IMR-90 (cell line): ENCODE results near the gene HS6ST2. TPM values are rescaled to one million over a fixed set of nuclear protein-coding genes. Genes with fewer than 3 reads are reported as not detected.

Experiments
- ATAC-seq: fragments of 200-7000 bp; cut with Tn5 transposase; 2 replicates; pipeline ENCODE4 v1.9.1; 2020; ENCODE audit warnings: low read depth, mild to moderate bottlenecking, moderate library complexity
- BruUV-seq: library from RNA; stranded (reverse); fragments of 400-500 nt; replicated peaks from 2 replicates; lab custom pipeline; 2021; lab: Mats Ljungman, UMichigan
- CTCF ChIA-PET: fragments of 300-600 bp; formaldehyde crosslinking; extraction: SDS; loops from one replicate; lab custom pipeline; 2021; ENCODE audit warnings: antibody characterized with exemption; lab: Yijun Ruan, JAX
- POLR2A ChIA-PET: fragments of 300-600 bp; sonication (Branson Sonifier 250); formaldehyde crosslinking; loops from one replicate; lab custom pipeline; 2022; ENCODE audit warnings: antibody characterized with exemption; ENCODE audit not compliant: unreplicated experiment; lab: Charles Lee
- DNase-seq: peaks from one replicate; pipeline ENCODE4 v3.0.0; 2013
- H2AFZ ChIP-seq: replicated peaks from 2 replicates; pipeline ENCODE3; 2013; ENCODE audit warnings: low read length, mild to moderate bottlenecking; ENCODE audit not compliant: poor library complexity
- H2AK5ac ChIP-seq: 2 replicates; pipeline ENCODE4 v1.6.1; 2013; ENCODE audit warnings: low read depth, low read length, inconsistent platforms
- H2AK9ac ChIP-seq: replicated peaks from 2 replicates; pipeline ENCODE3; 2013; ENCODE audit warnings: mild to moderate bottlenecking, low read depth, low read length, moderate library complexity; ENCODE audit not compliant: poor library complexity
- H2BK120ac ChIP-seq: 2 replicates; pipeline ENCODE4 v1.6.1; 2013; ENCODE audit warnings: low read depth, low read length, inconsistent platforms
- H2BK15ac ChIP-seq: 3 replicates; pipeline ENCODE4 v1.6.1; 2013; ENCODE audit warnings: low read depth, low read length, inconsistent platforms
- H2BK20ac ChIP-seq: 2 replicates; pipeline ENCODE4 v1.6.1; 2013; ENCODE audit warnings: low read depth, mild to moderate bottlenecking, inconsistent platforms, low read length, moderate library complexity
- H2BK5ac ChIP-seq: 2 replicates; pipeline ENCODE4 v1.6.1; 2013; ENCODE audit warnings: mild to moderate bottlenecking, low read depth, low read length, inconsistent platforms; ENCODE audit not compliant: poor library complexity, severe bottlenecking
- H3K14ac ChIP-seq: replicated peaks from 2 replicates; pipeline ENCODE4 v1.6.1; 2013; ENCODE audit warnings: low read depth, low read length, inconsistent platforms
- H3K18ac ChIP-seq: 2 replicates; pipeline ENCODE4 v1.6.1; 2013; ENCODE audit warnings: low read depth, low read length, control low read depth
- H3K23ac ChIP-seq: 2 replicates; pipeline ENCODE4 v1.6.1; 2013; ENCODE audit warnings: low read depth, low read length, inconsistent platforms
- H3K27ac ChIP-seq: 2 replicates; pipeline ENCODE4 v1.5.1; 2013; ENCODE audit warnings: mild to moderate bottlenecking, control low read depth, low read length; ENCODE audit not compliant: insufficient read depth
- H3K27me3 ChIP-seq: 2 replicates; pipeline ENCODE4 v1.6.1; 2013; ENCODE audit warnings: low read length; ENCODE audit not compliant: control insufficient read depth, insufficient read depth
- H3K36me3 ChIP-seq: 2 replicates; pipeline ENCODE4 v1.6.1; 2013; ENCODE audit warnings: low read length, mixed read lengths; ENCODE audit not compliant: control insufficient read depth, insufficient read depth
- H3K4ac ChIP-seq: 2 replicates; pipeline ENCODE4 v1.6.1; 2013; ENCODE audit warnings: low read depth, low read length, inconsistent platforms
- H3K4me1 ChIP-seq: 2 replicates; pipeline ENCODE4 v1.6.1; 2013; ENCODE audit warnings: low read length, mixed read lengths; ENCODE audit not compliant: control insufficient read depth, insufficient read depth
- H3K4me2 ChIP-seq: 2 replicates; pipeline ENCODE4 v1.6.1; 2013; ENCODE audit warnings: low read depth, mild to moderate bottlenecking, control low read depth, low read length, moderate library complexity
- H3K4me3 ChIP-seq: 2 replicates; pipeline ENCODE4 v1.5.1; 2013; ENCODE audit warnings: low read depth, mild to moderate bottlenecking, control low read depth, low read length, moderate library complexity; ENCODE audit not compliant: insufficient read depth
- H3K56ac ChIP-seq: 2 replicates; pipeline ENCODE4 v1.6.1; 2013; ENCODE audit warnings: low read length, inconsistent platforms; ENCODE audit not compliant: insufficient read depth; ENCODE audit errors: extremely low read depth
- H3K79me1 ChIP-seq, 2 experiments: 2 replicates each; pipeline ENCODE4 v1.6.1; 2013; ENCODE audit warnings: low read length in 2 of 2, inconsistent platforms in 1 of 2, low read depth in 1 of 2
- H3K9ac ChIP-seq: 2 replicates; pipeline ENCODE4 v1.6.1; 2013; ENCODE audit warnings: low read depth, low read length, control low read depth
- H3K9me1 ChIP-seq: 2 replicates; pipeline ENCODE4 v1.6.1; 2013; ENCODE audit warnings: low read length, inconsistent platforms; ENCODE audit not compliant: insufficient read depth
- H3K9me3 ChIP-seq: 2 replicates; pipeline ENCODE4 v1.6.1; 2013; ENCODE audit warnings: low read length; ENCODE audit not compliant: control insufficient read depth, insufficient read depth
- H4K20me1 ChIP-seq: 2 replicates; pipeline ENCODE4 v1.6.1; 2013; ENCODE audit warnings: low read length, inconsistent platforms; ENCODE audit not compliant: insufficient read depth
- H4K5ac ChIP-seq: 2 replicates; pipeline ENCODE4 v1.6.1; 2013; ENCODE audit warnings: mild to moderate bottlenecking, low read depth, low read length, control low read depth
- H4K8ac ChIP-seq, 2 experiments: 2 replicates each; pipeline ENCODE4 v1.6.1; 2013; ENCODE audit warnings: low read depth in 2 of 2, low read length in 2 of 2, control low read depth in 1 of 2, inconsistent platforms in 1 of 2
- H4K91ac ChIP-seq: 2 replicates; pipeline ENCODE4 v1.6.1; 2013; ENCODE audit warnings: low read depth, low read length, inconsistent platforms; ENCODE audit not compliant: insufficient read depth
- BHLHE40 ChIP-seq: fragments of 150-350 bp; IDR thresholded peaks from 2 replicates; pipeline ENCODE4 v1.6.1; 2016; ENCODE audit warnings: mild to moderate bottlenecking, low read depth, low read length
- CEBPB ChIP-seq: IDR thresholded peaks from 2 replicates; pipeline ENCODE4 v1.6.1; 2012; ENCODE audit warnings: low read depth, low read length, improper control_type of control experiment
- CHD1 ChIP-seq: IDR thresholded peaks from 2 replicates; pipeline ENCODE4 v1.6.1; 2012; ENCODE audit warnings: low read depth, low read length, improper control_type of control experiment
- CTCF ChIP-seq: conservative IDR thresholded peaks from 2 replicates; pipeline ENCODE4 v1.5.1; 2012; ENCODE audit warnings: mild to moderate bottlenecking, low read depth, low read length, improper control_type of control experiment
- FOS ChIP-seq: fragments of 150-350 bp; IDR thresholded peaks from 2 replicates; pipeline ENCODE4 v1.6.1; 2016; ENCODE audit warnings: low read depth, low read length
- MAFK ChIP-seq: IDR thresholded peaks from 2 replicates; pipeline ENCODE4 v1.6.1; 2012; ENCODE audit warnings: low read depth, low read length, improper control_type of control experiment
- MAZ ChIP-seq: IDR thresholded peaks from 2 replicates; pipeline ENCODE4 v1.6.1; 2012; ENCODE audit warnings: low read depth, mild to moderate bottlenecking, low read length, improper control_type of control experiment, moderate library complexity, borderline replicate concordance
- NFE2L2 ChIP-seq: fragments of 150-350 bp; IDR thresholded peaks from 2 replicates; pipeline ENCODE4 v1.6.1; 2016; ENCODE audit warnings: low read depth, mild to moderate bottlenecking, low read length
- POLR2A ChIP-seq: IDR thresholded peaks from 2 replicates; pipeline ENCODE4 v1.6.1; 2012; ENCODE audit warnings: mild to moderate bottlenecking, low read depth, low read length
- RFX5 ChIP-seq: IDR thresholded peaks from 2 replicates; pipeline ENCODE4 v1.8.0; 2012; ENCODE audit warnings: low read depth, mild to moderate bottlenecking, low read length, moderate library complexity
- USF2 ChIP-seq: fragments of 150-350 bp; IDR thresholded peaks from 2 replicates; pipeline ENCODE4 v1.6.1; 2017; ENCODE audit warnings: mild to moderate bottlenecking, antibody characterized with exemption, low read length, low read depth
- WGBS, 2 experiments: methylation state at CpG; one replicate each; pipeline versions ENCODE4 v1.1.5 to v1.1.7; 2013; ENCODE audit warnings: missing lambda C conversion rate in 2 of 2; ENCODE audit not compliant: insufficient read length in 1 of 2; ENCODE audit errors: extremely low coverage in 2 of 2; 5-methylcytosine and 5-hydroxymethylcytosine counted together
- dilution Hi-C: fragments of 300-500 bp; cut with HindIII; formaldehyde crosslinking; loops from one replicate; pipeline ENCODE4 v1.14.3; 2018; ENCODE audit warnings: low sequenced_read_pairs; ENCODE audit not compliant: unreplicated experiment
- in situ Hi-C: fragments of 300-500 bp; cut with MboI; formaldehyde crosslinking; loops from 3 replicates; pipeline ENCODE4 v1.14.3; 2019; ENCODE audit warnings: low sequenced_read_pairs, inconsistent platforms, mixed read lengths
- intact Hi-C: fragments of 100-400 bp; cut with micrococcal nuclease; formaldehyde crosslinking; loops from 2 replicates; pipeline ENCODE4 v1.10.0; 2022
- polyA plus RNA-seq, 3 experiments: library from polyadenylated mRNA; depleted of rRNA; stranded (reverse); fragments of >200 nt; gene quantifications; 2 replicates each; pipeline ENCODE4 v1.2.3, GENCODE V29; 2012; ENCODE audit warnings: low replicate concordance in 1 of 3
- total RNA-seq: library from RNA; depleted of rRNA; stranded (reverse); fragments of >200 nt; gene quantifications from 2 replicates; pipeline ENCODE4 v1.2.3, GENCODE V29; 2012

Gene HS6ST2
- total and polyA plus RNA-seq, 2 of the 4 experiments (the other 2 are of a cell fraction), result not detected

DNA sequence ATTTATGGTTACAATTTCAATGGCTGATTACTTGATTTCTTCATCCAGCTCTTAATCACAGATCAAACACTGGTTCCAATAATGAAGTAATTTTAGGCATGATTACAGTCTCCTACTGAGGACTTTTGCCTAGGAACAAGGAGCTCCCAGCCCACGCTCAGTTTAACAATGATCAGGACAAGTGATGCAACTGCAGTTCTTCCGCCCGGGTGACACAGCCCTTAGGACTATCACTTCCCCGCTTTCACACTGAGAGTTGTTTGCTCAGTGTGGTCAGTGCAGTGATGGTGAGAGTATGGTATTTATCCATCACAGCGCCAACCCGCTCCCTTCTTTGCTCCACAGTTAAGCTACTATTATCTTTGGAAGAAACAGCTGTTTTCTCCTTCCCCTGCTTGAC, 266.4 kb downstream of the HS6ST2 start:
- H3K14ac ChIP-seq, result no peak overlapping the region
- intact Hi-C loops, result no loop called here
- no peaks in the 10 kb centered on the region for H3K9me1 ChIP-seq
- H4K20me1 ChIP-seq, result no peaks in the 10 kb centered on the region
- H2AFZ ChIP-seq, result no peak overlapping the region
- H3K4me3 ChIP-seq, result no peak overlapping the region
- H3K36me3 ChIP-seq, result no peaks in the 10 kb centered on the region
- H2BK120ac ChIP-seq, result no peak overlapping the region
- no peak overlapping the region for H3K4me2 ChIP-seq
- no peak overlapping the region for H2AK9ac ChIP-seq
- H2BK5ac ChIP-seq, result no peak overlapping the region
- in situ Hi-C loops, result no loop called here
- no peaks in the 10 kb centered on the region for H3K79me1 ChIP-seq
- H3K56ac ChIP-seq, result no peak overlapping the region
- TF ChIP-seq CTCF, result no peak
- no peak for TF ChIP-seq MAZ
- no peak for TF ChIP-seq USF2
- TF ChIP-seq CHD1, result no peak
- TF ChIP-seq POLR2A, result no peak
- no peak for TF ChIP-seq MAFK
- no peak for TF ChIP-seq NFE2L2
- no peak for TF ChIP-seq BHLHE40
- TF ChIP-seq FOS, result no peak
- no peak for TF ChIP-seq CEBPB
- no peak for TF ChIP-seq RFX5
- H3K18ac ChIP-seq, result no peak overlapping the region
- H2AK5ac ChIP-seq, result no peak overlapping the region
- ChIA-PET POLR2A (no interaction called here), CTCF (no interaction called here)
- H3K27ac ChIP-seq, result no peak overlapping the region
- no peaks in the 10 kb centered on the region for H3K4me1 ChIP-seq
- peaks cover 13% of the 10 kb centered on the region for H3K27me3 ChIP-seq
- H2BK20ac ChIP-seq, result no peak overlapping the region
- no CpG with 5 or more reads among the region's 6 CpGs for WGBS, 2 experiments
- no peaks in the 10 kb centered on the region for H3K9me3 ChIP-seq
- H2BK15ac ChIP-seq, result no peak overlapping the region
- H3K23ac ChIP-seq, result no peak overlapping the region
- no peak overlapping the region for H4K8ac ChIP-seq
- no peak overlapping the region for H4K91ac ChIP-seq
- H3K9ac ChIP-seq, result no peak overlapping the region
- DNase-seq (no peak), ATAC-seq (no peak)
- no peak overlapping the region for H4K5ac ChIP-seq
- H3K4ac ChIP-seq, result no peak overlapping the region
- dilution Hi-C loops, result no loop called here
- no TSS peak for BruUV-seq
